Neutrophil (primary cell): ENCODE measurements around the gene FAM3B.

Source experiments
- H3K27ac ChIP-seq: fragments of 200-600 bp; sonication (generic); 2 replicates; pipeline ENCODE4 v1.5.1; 2016; ENCODE audit warnings: mild to moderate bottlenecking, moderate library complexity
- H3K27me3 ChIP-seq: fragments of 200-600 bp; sonication (generic); 2 replicates; pipeline ENCODE4 v1.6.0; 2016; ENCODE audit warnings: mild to moderate bottlenecking
- H3K36me3 ChIP-seq: fragments of 200-600 bp; sonication (generic); 2 replicates; pipeline ENCODE4 v1.5.1; 2017
- H3K4me1 ChIP-seq, 2 experiments: fragments of 200-600 bp in 1 of 2; sonication (generic) in 1 of 2; 1 replicate in 1 of 2; 2 replicates in 1 of 2; pipeline versions ENCODE4 v1.5.1 to v1.6.1; 2013 to 2016; ENCODE audit warnings: low read depth in 1 of 2, low read length in 1 of 2, mild to moderate bottlenecking in 1 of 2, moderate library complexity in 1 of 2; ENCODE audit not compliant: control insufficient read depth in 1 of 2, insufficient read depth in 1 of 2
- H3K4me3 ChIP-seq, 2 experiments: fragments of 200-600 bp in 1 of 2; sonication (generic) in 1 of 2; 1 replicate in 1 of 2; 2 replicates in 1 of 2; pipeline ENCODE4 v1.5.1; 2013 to 2016; ENCODE audit warnings: low read depth in 1 of 2, low read length in 1 of 2, mild to moderate bottlenecking in 1 of 2, moderate library complexity in 1 of 2
- H3K9me3 ChIP-seq: fragments of 200-600 bp; sonication (generic); 2 replicates; pipeline ENCODE4 v1.5.1; 2016
- CTCF ChIP-seq: fragments of 200-600 bp; sonication (generic); IDR thresholded peaks from 2 replicates; pipeline ENCODE4 v1.5.1; 2016; ENCODE audit warnings: antibody characterized with exemption

The FAM3B gene

GRCh38 chr21:41388259-41388658, 71.7 kb downstream of the FAM3B start:
- TF ChIP-seq CTCF: no peak
- peaks cover 98% of the 10 kb centered on the region for H3K36me3 ChIP-seq
- no peaks in the 10 kb centered on the region for H3K4me1 ChIP-seq
- no peak overlapping the region for H3K4me3 ChIP-seq
- no peaks in the 10 kb centered on the region for H3K9me3 ChIP-seq
- no peak overlapping the region for H3K27ac ChIP-seq
- no peaks in the 10 kb centered on the region for H3K27me3 ChIP-seq

DNA sequence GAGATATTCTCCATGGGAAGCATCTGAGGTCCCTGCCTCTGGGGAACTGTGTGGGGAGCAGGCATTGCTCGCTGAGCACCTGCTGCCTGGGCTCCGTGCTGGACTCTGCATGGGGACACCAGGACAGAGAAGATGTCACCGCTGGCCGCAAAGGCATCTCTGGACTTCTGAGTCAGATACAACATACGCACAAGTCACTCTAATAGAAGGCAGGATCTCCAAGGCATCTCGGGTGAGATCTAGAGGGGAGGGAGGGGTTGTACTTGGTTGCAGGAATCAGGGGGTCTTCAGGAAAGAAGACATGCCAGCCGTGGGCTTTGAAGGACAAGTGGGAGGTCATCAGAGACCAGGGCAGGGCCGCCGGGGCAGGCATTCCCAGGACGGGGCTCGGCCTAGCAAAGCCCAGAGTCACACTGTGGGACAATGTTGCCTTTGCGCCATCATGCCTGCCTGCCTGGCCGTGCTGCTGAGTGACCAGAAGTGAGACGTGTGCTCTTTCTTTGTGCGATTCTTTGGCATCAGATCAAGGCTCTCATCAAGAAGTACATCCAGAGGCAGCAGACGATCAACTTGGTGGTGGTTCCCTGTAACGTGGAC, 73.5 kb downstream of the FAM3B start:
- Histone ChIP-seq H3K4me3 (no peak overlapping the region), H3K9me3 (no peaks in the 10 kb centered on the region), H3K27me3 (no peaks in the 10 kb centered on the region), H3K27ac (no peak overlapping the region), H3K4me1 (peaks cover under 1 to 2% of the 10 kb centered on the region in 2 experiments), H3K36me3 (peaks cover 96% of the 10 kb centered on the region)
- no peak for TF ChIP-seq CTCF

- TF ChIP-seq CTCF: no peak
- peaks cover 96% of the 10 kb centered on the region for H3K36me3 ChIP-seq
- H3K27ac ChIP-seq: peak overlapping the region; percentile 3
- H3K4me1 ChIP-seq: peaks cover 34 to 35% of the 10 kb centered on the region in 2 experiments
- H3K27me3 ChIP-seq: no peaks in the 10 kb centered on the region
- H3K9me3 ChIP-seq: no peaks in the 10 kb centered on the region
- no peak overlapping the region for H3K4me3 ChIP-seq
These were observed 77.4 kb downstream of the FAM3B start for GRCh38 chr21:41393876-41394465.

GRCh38 chr21:41396558-41397075, 80.0 kb downstream of the FAM3B start:
- TF ChIP-seq CTCF: peak; percentile 1
- H3K4me1 ChIP-seq: peaks cover 34 to 35% of the 10 kb centered on the region in 2 experiments
- peak overlapping the region; percentile 77 for H3K27ac ChIP-seq
- H3K9me3 ChIP-seq: no peaks in the 10 kb centered on the region
- peak overlapping the region; percentile 33 to 47 for H3K4me3 ChIP-seq
- no peaks in the 10 kb centered on the region for H3K27me3 ChIP-seq
- H3K36me3 ChIP-seq: peaks cover 96% of the 10 kb centered on the region

GRCh38 chr21:41397471-41397891, 80.9 kb downstream of the FAM3B start:
- Histone ChIP-seq H3K4me3 (no peak overlapping the region), H3K27me3 (no peaks in the 10 kb centered on the region), H3K4me1 (peaks cover 34 to 35% of the 10 kb centered on the region in 2 experiments), H3K36me3 (peaks cover 96% of the 10 kb centered on the region), H3K9me3 (no peaks in the 10 kb centered on the region), H3K27ac (peak overlapping the region; percentile 77)
- no peak for TF ChIP-seq CTCF
